B cell (primary cell): ENCODE data around the gene NR3C2.

Experiments used
- EZH2 ChIP-seq: IDR thresholded peaks from 2 replicates; pipeline ENCODE4 v1.6.1; 2012; ENCODE audit warnings: borderline replicate concordance, low read depth, mild to moderate bottlenecking, moderate library complexity, low read length; ENCODE audit not compliant: insufficient read depth, poor library complexity, severe bottlenecking
- TF ChIP-seq, protein P1 (sequence below): fragments of 200-600 bp; IDR thresholded peaks from one replicate; pipeline ENCODE4 v1.8.0; 2022; ENCODE audit warnings: antibody characterized with exemption, mild to moderate bottlenecking

- TF ChIP-seq, protein P1, sequence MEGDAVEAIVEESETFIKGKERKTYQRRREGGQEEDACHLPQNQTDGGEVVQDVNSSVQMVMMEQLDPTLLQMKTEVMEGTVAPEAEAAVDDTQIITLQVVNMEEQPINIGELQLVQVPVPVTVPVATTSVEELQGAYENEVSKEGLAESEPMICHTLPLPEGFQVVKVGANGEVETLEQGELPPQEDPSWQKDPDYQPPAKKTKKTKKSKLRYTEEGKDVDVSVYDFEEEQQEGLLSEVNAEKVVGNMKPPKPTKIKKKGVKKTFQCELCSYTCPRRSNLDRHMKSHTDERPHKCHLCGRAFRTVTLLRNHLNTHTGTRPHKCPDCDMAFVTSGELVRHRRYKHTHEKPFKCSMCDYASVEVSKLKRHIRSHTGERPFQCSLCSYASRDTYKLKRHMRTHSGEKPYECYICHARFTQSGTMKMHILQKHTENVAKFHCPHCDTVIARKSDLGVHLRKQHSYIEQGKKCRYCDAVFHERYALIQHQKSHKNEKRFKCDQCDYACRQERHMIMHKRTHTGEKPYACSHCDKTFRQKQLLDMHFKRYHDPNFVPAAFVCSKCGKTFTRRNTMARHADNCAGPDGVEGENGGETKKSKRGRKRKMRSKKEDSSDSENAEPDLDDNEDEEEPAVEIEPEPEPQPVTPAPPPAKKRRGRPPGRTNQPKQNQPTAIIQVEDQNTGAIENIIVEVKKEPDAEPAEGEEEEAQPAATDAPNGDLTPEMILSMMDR, result no peak
- no peak for TF ChIP-seq EZH2
Observed at GRCh38 chr4:148259841-148260240, 182.4 kb downstream of the NR3C2 start.
